Kidney epithelial cell (primary cell): ENCODE results near the gene FMN2. TPM values are rescaled to one million over a fixed set of nuclear protein-coding genes. Genes with fewer than 3 reads are reported as not detected.

Experiments used
- DNase-seq: peaks from one replicate; pipeline ENCODE4 v3.0.0-alpha.2; 2010; ENCODE audit warnings: low read depth
- H3K27me3 ChIP-seq: 2 replicates; pipeline ENCODE4 v1.6.0; 2011; ENCODE audit warnings: low read length; ENCODE audit not compliant: control insufficient read depth, insufficient read depth
- H3K36me3 ChIP-seq: 2 replicates; pipeline ENCODE4 v1.5.1; 2011; ENCODE audit warnings: low read length; ENCODE audit not compliant: control insufficient read depth, insufficient read depth
- H3K4me3 ChIP-seq: 2 replicates; pipeline ENCODE4 v1.5.1; 2011; ENCODE audit warnings: low read depth, mild to moderate bottlenecking, control low read depth, low read length
- total RNA-seq: library from RNA; depleted of rRNA; stranded (reverse); fragments of >200 nt; gene quantifications from 2 replicates; pipeline ENCODE4 v1.2.3, GENCODE V29; 2015
- TF ChIP-seq, protein P1 (sequence below): IDR thresholded peaks from 2 replicates; pipeline ENCODE4 v1.5.1; 2011; ENCODE audit warnings: mild to moderate bottlenecking, moderate library complexity, low read length, control low read depth, inconsistent platforms; ENCODE audit not compliant: insufficient read depth, poor library complexity, severe bottlenecking

Gene FMN2
- total RNA-seq, 1 donor from 2014 or later, result 0.33 TPM

- H3K4me3 ChIP-seq, result no peak overlapping the region
- DNase-seq, result no peak
- TF ChIP-seq, protein P1, sequence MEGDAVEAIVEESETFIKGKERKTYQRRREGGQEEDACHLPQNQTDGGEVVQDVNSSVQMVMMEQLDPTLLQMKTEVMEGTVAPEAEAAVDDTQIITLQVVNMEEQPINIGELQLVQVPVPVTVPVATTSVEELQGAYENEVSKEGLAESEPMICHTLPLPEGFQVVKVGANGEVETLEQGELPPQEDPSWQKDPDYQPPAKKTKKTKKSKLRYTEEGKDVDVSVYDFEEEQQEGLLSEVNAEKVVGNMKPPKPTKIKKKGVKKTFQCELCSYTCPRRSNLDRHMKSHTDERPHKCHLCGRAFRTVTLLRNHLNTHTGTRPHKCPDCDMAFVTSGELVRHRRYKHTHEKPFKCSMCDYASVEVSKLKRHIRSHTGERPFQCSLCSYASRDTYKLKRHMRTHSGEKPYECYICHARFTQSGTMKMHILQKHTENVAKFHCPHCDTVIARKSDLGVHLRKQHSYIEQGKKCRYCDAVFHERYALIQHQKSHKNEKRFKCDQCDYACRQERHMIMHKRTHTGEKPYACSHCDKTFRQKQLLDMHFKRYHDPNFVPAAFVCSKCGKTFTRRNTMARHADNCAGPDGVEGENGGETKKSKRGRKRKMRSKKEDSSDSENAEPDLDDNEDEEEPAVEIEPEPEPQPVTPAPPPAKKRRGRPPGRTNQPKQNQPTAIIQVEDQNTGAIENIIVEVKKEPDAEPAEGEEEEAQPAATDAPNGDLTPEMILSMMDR, result no peak
- H3K27me3 ChIP-seq, result no peaks in the 10 kb centered on the region
- no peaks in the 10 kb centered on the region for H3K36me3 ChIP-seq
Measured at GRCh38 chr1:240134113-240134512, 42.4 kb downstream of the FMN2 start.

DNA sequence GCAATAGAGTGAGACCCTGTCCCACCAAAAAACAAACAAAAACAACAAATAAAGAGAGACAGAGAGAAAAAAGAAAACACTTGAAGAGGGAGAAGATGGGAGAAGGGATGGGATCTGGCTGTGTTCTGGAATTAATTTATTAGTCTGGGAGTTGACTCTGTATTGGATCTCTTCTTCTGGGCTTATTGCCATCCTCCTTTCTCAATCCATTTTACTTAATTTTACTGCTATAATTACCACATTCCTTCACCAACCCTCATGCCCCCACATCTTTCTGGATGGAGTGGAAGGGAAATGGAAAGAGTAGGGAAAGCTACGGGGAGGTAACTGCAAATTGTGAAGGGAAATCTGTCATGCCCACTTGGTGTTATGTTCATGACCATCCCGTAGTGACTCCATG lies 42.9 kb downstream of the FMN2 start:
- TF ChIP-seq, protein P1, result no peak
- H3K36me3 ChIP-seq, result no peaks in the 10 kb centered on the region
- H3K27me3 ChIP-seq, result no peaks in the 10 kb centered on the region
- no peak for DNase-seq
- H3K4me3 ChIP-seq, result no peak overlapping the region

GRCh38 chr1:240136402-240136801 lies 44.7 kb downstream of the FMN2 start:
- no peaks in the 10 kb centered on the region for H3K36me3 ChIP-seq
- no peak for DNase-seq
- no peaks in the 10 kb centered on the region for H3K27me3 ChIP-seq
- TF ChIP-seq, protein P1, result no peak
- no peak overlapping the region for H3K4me3 ChIP-seq

DNA sequence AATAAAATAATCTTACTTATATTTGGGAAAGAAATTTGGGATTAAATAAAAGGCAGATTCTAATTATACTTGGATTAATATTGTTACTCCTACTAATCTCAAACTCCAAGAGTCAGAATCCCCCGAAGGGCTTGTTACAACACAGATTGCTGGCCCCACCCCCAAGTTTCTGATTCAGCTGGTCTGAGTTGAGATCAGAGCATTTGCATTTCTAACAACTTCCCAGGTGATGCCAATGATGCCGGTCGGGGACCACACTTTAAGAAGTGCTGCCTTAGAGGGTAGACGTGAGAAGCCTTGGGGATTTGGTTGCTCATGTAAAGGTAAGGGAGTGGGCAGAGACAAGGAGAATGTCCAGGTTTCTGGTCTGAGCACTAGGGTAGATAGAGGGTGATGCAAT lies 47.2 kb downstream of the FMN2 start:
- DNase-seq, result no peak
- no peak overlapping the region for H3K4me3 ChIP-seq
- TF ChIP-seq, protein P1, result no peak
- H3K27me3 ChIP-seq, result no peaks in the 10 kb centered on the region
- no peaks in the 10 kb centered on the region for H3K36me3 ChIP-seq

DNA sequence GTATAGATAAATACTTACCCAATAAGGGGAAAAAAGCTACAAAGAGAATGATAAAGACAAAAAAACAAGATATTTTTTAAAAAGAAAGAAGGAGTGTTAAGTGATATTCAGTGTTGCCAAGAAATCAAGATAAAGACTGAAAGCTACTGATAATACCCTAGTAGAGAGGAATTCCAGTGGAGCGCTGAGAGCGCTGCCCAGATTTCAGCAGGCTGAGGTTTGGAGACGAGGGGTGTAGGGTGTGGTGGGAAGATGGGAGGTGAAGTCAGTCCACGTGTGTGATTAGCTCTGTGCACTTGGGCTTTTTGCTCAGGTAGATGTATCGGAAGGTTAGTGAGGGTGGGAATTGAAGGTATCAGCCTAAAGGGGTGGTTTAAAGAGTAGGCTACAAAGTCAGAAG lies 47.8 kb downstream of the FMN2 start:
- Histone ChIP-seq H3K27me3 (no peaks in the 10 kb centered on the region), H3K4me3 (no peak overlapping the region), H3K36me3 (no peaks in the 10 kb centered on the region)
- no peak for DNase-seq
- TF ChIP-seq, protein P1, result no peak

DNA sequence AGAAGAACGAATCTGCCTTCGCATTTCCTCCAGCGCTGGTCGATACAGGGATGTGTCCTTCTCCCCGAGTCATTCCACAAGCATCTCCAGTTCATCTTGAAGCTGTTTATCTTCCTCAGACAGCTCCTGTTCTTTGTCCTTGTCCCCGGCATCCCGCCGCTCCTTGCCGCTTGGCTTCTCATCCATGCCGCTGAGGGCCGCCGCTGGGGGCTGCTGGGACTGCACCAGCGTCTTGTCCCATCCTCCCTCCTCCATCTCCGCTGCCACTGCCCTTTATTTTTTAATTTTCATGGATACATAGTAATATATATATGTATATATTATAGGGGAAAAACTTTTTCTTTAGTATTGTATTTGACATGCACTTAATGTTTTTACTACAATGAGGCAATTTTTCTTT lies 53.4 kb downstream of the FMN2 start:
- H3K4me3 ChIP-seq, result no peak overlapping the region
- TF ChIP-seq, protein P1, result no peak
- H3K36me3 ChIP-seq, result no peaks in the 10 kb centered on the region
- H3K27me3 ChIP-seq, result no peaks in the 10 kb centered on the region
- no peak for DNase-seq
